HG03442 (cell line): ENCODE results near the gene NOP56.

Source experiments
- ATAC-seq: cut with Tn5 transposase; IDR thresholded peaks from one replicate; pipeline ENCODE4 v1.9.1; 2021; ENCODE audit warnings: mild to moderate bottlenecking, moderate library complexity; ENCODE audit not compliant: unreplicated experiment

NOP56 gene

DNA sequence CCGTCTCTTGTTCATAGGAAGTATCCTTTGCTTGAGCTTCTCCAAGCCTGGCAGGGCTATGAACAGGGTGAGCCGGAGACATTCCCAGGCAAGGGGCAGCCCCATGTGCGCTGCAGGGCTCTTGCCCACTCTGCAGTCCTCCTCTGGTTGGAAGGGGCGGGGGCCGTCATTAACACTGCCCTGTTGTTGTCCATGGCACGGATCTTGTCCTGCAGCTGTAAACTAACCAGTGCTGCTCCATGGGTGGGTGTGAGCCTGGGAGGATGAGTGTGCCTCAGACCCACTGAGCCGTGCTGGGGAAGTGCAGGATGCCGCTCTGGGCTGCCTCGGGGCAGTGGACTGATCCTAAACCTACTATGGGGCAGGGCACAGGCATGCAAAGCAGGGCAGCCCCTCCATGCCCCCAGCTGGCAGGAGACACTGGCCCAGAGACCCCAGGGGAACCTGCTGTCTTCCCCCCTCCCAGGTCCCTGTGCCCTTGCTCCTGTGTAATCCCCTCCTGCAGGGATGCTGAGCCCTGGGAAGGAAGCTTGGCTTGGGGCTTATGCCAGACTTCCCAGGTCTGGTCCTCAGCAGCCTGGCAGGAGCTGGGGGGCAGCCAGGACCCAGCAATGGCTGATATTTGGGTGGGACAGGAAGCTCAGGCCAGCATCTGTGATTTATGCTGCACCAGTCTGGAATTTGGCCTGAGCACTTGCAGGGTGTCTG is 48.6 kb downstream of the NOP56 start:
- ATAC-seq = no peak

- no peak for ATAC-seq
Measured at GRCh38 chr20:2701671-2702081, 49.2 kb downstream of the NOP56 start.

DNA sequence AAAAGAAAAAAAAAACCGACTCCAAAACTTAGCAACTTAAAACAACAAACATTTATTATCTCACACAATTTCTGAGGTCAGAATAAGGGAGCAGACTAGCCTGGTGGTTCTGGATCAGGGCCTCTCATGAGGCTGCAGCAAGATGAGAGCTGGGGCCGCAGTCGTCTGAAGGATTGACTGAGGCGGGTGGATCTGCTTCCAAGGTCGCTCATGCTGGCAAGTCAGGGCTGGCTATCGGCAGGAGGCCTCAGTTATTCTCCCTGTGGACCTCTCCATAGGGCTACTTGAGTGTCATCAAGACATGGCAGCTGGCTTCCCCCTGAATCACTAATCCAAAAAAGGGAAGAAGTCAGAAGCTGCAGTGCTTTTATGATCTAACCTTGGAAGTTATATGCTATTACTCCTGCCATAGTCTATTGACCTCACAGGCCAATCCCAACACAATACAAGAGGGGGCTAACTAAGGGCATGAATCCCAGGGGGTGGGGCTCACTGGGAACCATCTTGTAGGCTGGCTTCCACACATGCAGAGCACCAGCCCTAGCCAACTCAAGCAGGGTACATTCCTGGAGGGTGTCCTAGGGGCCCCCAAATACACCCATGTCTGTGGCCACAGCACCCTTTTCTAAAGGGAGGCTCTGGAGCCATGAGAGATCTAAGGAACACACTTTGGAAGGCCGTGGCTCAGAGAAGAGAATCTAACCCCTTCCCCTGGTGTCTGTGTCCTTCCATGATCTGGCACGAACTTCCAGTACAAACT is 51.5 kb downstream of the NOP56 start:
- no peak for ATAC-seq

- ATAC-seq = no peak
Measured at GRCh38 chr20:2705931-2706645, 53.7 kb downstream of the NOP56 start.

DNA sequence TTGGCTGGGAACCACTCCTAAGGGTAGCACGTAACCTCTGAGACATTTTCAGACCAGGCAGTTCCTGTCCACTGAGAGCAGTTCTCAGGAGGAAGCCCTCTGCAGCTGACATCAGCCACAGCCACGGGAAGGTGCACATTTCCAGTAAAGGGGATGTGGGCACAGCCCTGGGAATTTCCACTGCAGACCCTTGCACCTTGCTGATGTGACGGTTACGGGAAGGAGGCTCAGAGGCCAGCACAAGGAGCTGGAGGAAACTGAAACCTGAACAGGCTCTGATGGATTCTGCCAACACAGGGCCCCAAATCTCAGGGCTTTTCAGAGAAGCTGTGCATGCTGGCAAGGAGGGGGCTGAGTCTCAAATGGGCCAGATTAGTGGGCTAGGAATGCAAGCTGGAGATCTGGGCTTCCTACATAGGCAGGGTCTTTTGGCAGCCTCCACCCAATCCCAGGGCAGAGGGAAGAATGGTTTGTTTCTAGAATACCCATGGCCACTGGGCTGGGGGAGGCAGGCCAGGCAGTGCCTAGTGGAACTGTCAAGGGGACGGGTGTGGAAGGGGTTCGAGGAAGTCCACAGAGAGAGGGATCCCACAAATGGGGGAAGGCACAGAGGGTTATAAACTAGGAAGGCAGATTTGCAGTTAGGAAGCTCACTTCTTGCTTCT is 54.4 kb downstream of the NOP56 start:
- ATAC-seq = no peak

- no peak for ATAC-seq
Measured at GRCh38 chr20:2707353-2708072, 55.1 kb downstream of the NOP56 start.
